GF-D8 (cell line): ENCODE data around the gene VPS37B.

Experiments
- DNase-seq: peaks from one replicate; lab custom pipeline; 2025; lab: John Stamatoyannopoulos, UW

Gene VPS37B

GRCh38 chr12:122852336-122853275, 43.3 kb downstream of the VPS37B start:
- DNase-seq, result no peak

GRCh38 chr12:122851820-122852219, 44.1 kb downstream of the VPS37B start:
- no peak for DNase-seq

- DNase-seq, result no peak
These were observed 45.1 kb downstream of the VPS37B start for GRCh38 chr12:122850695-122851350.

GRCh38 chr12:122850048-122850445, 45.9 kb downstream of the VPS37B start:
- no peak for DNase-seq

- no peak for DNase-seq
These were observed 46.4 kb downstream of the VPS37B start for GRCh38 chr12:122849352-122850047.

GRCh38 chr12:122848471-122849351, 47.2 kb downstream of the VPS37B start:
- no peak for DNase-seq

- DNase-seq, result no peak
These were observed 48.0 kb downstream of the VPS37B start for GRCh38 chr12:122847921-122848421.

GRCh38 chr12:122847516-122847836, 48.4 kb downstream of the VPS37B start:
- no peak for DNase-seq

- no peak for DNase-seq
These were observed 49.1 kb downstream of the VPS37B start for GRCh38 chr12:122846622-122847515.

- no peak for DNase-seq
These were observed 49.9 kb downstream of the VPS37B start for GRCh38 chr12:122845865-122846621.

- DNase-seq, result no peak
These were observed 50.7 kb downstream of the VPS37B start for GRCh38 chr12:122845041-122845864.

- DNase-seq, result no peak
These were observed 51.5 kb downstream of the VPS37B start for GRCh38 chr12:122844366-122844971.

GRCh38 chr12:122843455-122843854, 52.5 kb downstream of the VPS37B start:
- DNase-seq, result no peak

- DNase-seq, result no peak
These were observed 53.2 kb downstream of the VPS37B start for GRCh38 chr12:122842505-122843405.

- DNase-seq, result no peak
These were observed 54.2 kb downstream of the VPS37B start for GRCh38 chr12:122841544-122842321.
